GM06990 (cell line): ENCODE data around the gene PAQR6.

Experiments
- DNase-seq: peaks from one replicate; pipeline ENCODE4 v3.0.0-alpha.2; 2011; ENCODE audit not compliant: insufficient read length; ENCODE audit errors: extremely low read depth
- H3K27me3 ChIP-seq: replicated peaks from 2 replicates; pipeline ENCODE4 v1.6.0; 2011; ENCODE audit warnings: low read length; ENCODE audit not compliant: control insufficient read depth, insufficient read depth
- H3K36me3 ChIP-seq: 2 replicates; pipeline ENCODE4 v1.5.1; 2011; ENCODE audit warnings: low read length; ENCODE audit not compliant: control insufficient read depth, insufficient read depth
- H3K4me3 ChIP-seq: replicated peaks from 2 replicates; pipeline ENCODE4 v1.5.1; 2011; ENCODE audit warnings: low read depth, mild to moderate bottlenecking, control low read depth, low read length
- TF ChIP-seq, protein P1 (sequence below): IDR thresholded peaks from 2 replicates; pipeline ENCODE4 v1.5.1; 2011; ENCODE audit warnings: low read length, control low read depth, mild to moderate bottlenecking, inconsistent platforms; ENCODE audit not compliant: insufficient read depth, poor library complexity, severe bottlenecking

Gene PAQR6, protein sequence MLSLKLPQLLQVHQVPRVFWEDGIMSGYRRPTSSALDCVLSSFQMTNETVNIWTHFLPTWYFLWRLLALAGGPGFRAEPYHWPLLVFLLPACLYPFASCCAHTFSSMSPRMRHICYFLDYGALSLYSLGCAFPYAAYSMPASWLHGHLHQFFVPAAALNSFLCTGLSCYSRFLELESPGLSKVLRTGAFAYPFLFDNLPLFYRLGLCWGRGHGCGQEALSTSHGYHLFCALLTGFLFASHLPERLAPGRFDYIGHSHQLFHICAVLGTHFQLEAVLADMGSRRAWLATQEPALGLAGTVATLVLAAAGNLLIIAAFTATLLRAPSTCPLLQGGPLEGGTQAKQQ

DNA sequence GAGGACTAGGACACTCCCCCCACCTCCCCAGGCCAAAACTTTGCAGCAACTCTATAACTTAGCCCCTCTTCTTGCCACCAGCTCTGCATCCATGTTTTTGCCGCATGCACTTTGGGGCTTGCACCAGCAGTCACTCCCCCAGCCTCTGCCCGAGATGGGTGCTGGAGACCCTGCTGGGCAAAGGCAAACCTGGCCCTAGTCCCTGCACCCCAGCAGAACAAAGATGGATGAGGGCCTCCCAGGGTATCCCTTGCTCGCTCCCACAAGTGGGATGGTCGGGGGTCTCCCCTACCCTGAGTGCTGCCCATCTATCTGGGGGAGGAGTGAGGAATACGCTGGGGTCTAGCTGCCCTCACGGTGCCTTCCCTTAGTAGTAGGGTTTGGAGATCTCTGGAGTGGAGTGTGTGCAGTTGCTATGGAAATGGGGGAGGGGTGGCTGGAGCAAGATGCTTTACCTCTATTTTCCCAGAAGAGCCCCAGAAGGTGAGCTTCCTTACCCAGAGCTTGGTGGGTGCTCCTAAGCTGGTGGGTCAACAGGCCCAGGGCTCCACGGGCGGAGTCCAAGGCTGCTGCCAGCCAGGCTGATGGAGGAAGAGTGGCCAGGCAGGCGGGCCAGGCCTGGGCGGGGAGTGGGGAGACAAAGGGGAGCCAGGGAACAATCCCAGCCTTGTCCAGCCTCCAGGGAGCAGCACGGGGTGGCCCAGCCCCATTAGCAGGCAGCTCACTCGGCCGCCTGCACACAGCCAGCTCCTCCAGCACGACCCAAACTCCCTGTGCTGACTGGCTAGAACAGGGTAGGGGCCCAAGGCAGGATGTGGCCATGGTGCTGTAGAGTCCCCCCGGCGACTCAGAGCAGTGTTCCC is at the start of gene PAQR6:
Gene PAQR6 (minus strand): TSS at position 597 of the 863 bp plus-strand sequence. CDS start 1,325 bp downstream, outside the sequence.
- Histone ChIP-seq H3K4me3 (no peak within 1 kb of the TSS), H3K36me3 (peaks cover 29% of the 10 kb centered on the region), H3K27me3 (no peaks in the 10 kb centered on the region)
- TF ChIP-seq, protein P1, sequence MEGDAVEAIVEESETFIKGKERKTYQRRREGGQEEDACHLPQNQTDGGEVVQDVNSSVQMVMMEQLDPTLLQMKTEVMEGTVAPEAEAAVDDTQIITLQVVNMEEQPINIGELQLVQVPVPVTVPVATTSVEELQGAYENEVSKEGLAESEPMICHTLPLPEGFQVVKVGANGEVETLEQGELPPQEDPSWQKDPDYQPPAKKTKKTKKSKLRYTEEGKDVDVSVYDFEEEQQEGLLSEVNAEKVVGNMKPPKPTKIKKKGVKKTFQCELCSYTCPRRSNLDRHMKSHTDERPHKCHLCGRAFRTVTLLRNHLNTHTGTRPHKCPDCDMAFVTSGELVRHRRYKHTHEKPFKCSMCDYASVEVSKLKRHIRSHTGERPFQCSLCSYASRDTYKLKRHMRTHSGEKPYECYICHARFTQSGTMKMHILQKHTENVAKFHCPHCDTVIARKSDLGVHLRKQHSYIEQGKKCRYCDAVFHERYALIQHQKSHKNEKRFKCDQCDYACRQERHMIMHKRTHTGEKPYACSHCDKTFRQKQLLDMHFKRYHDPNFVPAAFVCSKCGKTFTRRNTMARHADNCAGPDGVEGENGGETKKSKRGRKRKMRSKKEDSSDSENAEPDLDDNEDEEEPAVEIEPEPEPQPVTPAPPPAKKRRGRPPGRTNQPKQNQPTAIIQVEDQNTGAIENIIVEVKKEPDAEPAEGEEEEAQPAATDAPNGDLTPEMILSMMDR = no peak
- no peak for DNase-seq

DNA sequence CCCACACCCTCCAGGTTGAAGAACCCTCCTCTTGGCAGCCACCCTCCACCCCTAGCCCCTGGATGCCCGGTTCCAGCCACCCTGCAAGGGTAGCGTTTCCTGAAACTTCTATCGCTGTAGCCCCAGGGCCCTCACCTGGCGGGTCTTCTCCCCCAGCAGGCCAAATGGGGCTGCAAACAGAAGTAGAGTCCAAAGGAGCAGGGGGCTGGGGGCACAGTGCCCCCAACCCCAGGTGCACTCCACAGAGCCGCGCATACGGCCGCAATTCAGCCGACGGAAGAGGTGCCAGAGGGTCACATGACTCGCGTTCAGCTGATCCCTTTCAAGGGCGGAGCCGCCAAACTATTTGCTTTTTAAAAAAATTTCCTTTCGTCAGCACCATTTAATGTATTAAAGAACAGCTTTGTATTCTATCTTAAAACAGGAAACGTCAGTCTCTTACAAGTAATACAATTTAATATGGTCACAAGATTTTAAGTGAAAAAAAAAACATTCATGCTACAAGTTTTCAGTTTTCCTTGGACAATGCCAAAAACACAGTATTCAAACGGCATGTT is 47.6 kb upstream of the PAQR6 start, which contains the start of gene GLMP:
Gene GLMP (minus strand): TSS at position 289 of the 557 bp plus-strand sequence. CDS start 34 bp downstream, at position 255.
- TF ChIP-seq, protein P1 = no peak
- peak; percentile 27 for DNase-seq
- H3K4me3 ChIP-seq = peak within 1 kb of the TSS; percentile 71
- H3K27me3 ChIP-seq = no peaks in the 10 kb centered on the region
- H3K36me3 ChIP-seq = no peaks in the 10 kb centered on the region

DNA sequence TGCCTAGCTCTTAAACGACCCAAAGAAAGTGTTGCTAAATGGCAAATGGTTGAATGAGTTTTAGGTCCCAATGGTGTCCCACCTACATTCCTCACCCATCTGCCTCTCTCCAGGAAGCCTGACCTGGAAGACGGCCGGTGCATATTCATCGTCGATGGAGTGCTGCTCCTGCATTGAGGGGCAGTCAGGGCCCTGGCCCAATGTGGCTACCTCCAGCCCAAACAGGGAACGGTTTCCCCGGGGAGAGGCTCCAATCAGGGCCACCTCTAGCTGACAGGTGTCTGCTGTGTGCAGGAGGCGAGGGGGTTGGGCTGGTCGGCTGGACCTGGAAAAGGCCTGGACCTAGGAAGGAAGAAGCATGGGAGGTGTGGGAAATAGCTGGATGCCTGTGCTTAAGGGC is 46.0 kb upstream of the PAQR6 start:
- DNase-seq = no peak
- no peak overlapping the region for H3K4me3 ChIP-seq
- no peaks in the 10 kb centered on the region for H3K27me3 ChIP-seq
- H3K36me3 ChIP-seq = peaks cover 3% of the 10 kb centered on the region
- TF ChIP-seq, protein P1 = no peak

DNA sequence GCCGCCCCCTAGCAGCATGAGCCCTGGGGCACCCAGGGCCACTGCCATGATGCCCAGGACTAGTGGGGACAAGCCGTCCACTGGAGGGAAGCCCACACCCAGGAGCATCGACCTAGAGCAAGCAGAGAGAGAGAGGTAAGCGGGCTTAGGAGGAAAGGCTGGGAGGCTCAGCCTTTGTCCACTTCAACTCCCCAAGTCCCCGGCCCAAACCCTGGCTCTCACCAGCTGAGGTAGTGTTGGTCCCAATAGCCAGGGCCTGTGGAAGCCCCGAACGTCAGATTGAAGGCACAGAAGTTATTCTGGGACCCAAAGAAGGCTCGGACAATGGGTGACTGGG is 45.2 kb upstream of the PAQR6 start:
- H3K27me3 ChIP-seq = no peaks in the 10 kb centered on the region
- peaks cover 3% of the 10 kb centered on the region for H3K36me3 ChIP-seq
- no peak for DNase-seq
- TF ChIP-seq, protein P1 = no peak
- no peak overlapping the region for H3K4me3 ChIP-seq

DNA sequence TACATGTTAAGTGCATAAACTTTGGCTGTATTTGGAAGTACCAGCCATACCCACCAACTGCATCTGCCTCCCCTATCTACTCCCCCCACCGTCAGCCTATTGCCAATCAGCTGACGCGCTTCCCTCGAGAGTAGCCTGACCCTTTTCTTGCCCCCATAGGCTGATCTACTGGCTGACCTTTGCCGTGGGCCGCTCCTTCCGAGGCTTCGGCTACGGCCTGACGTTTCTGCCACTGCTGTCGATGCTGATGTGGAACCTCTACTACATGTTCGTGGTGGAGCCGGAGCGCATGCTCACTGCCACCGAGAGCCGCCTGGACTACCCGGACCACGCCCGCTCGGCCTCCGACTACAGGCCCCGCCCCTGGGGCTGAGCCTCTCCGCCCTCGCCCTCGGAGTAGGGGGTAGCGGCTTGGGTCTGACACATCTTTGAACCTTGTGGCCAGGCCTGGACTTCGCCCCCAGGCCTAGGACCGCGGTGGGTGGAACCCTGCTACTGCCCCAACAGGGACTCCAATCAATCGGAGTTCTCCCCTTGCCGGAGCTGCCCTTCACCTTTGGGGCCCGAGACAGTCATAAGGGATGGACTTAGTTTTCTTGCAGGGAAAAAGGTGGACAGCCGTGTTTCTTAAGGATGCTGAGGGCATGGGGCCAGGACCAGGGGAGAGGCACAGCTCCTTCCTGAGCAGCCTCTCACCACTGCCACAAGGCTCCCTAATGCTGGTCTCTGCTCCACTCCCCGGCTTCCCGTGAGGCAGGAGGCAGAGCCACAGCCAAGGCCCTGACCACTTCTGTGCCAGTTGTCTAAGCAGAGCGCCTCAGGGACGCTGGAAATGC is 43.6 kb upstream of the PAQR6 start:
- Histone ChIP-seq H3K27me3 (no peaks in the 10 kb centered on the region), H3K36me3 (peaks cover 3% of the 10 kb centered on the region), H3K4me3 (peak overlapping the region; percentile 37)
- TF ChIP-seq, protein P1 = no peak
- DNase-seq = peak; percentile 62
